Kidney (tissue), 14 donors: ENCODE data around the gene FAXC. TPM values are rescaled to one million over a fixed set of nuclear protein-coding genes. Genes with fewer than 3 reads are reported as not detected.
"Not testable (repeated sequence)": the region's sequence is repeated elsewhere in the genome, so short reads cannot be mapped to it uniquely, and the experiment has no call there.

ENCODE experiments used
- DNase-seq, 5 donors: peaks; one replicate each; pipeline ENCODE4 v3.0.0-alpha.2; 2013 to 2020
- FAIRE-seq: peaks from 2 replicates; lab custom pipeline; 2012; peaks lifted over from hg19 to GRCh38; lab: Jason Lieb, UNC
- H3K27ac ChIP-seq, 2 donors: one replicate each; pipeline ENCODE4 v1.7.0; 2013; ENCODE audit warnings: low read depth in 2 of 2, low read length in 2 of 2, inconsistent platforms in 1 of 2
- H3K27me3 ChIP-seq: one replicate; pipeline ENCODE4 v1.7.1; 2013; ENCODE audit warnings: low read length, inconsistent platforms; ENCODE audit not compliant: control insufficient read depth, insufficient read depth
- H3K36me3 ChIP-seq, 3 donors: one replicate each; pipeline versions ENCODE4 v1.7.0 to v1.7.1; 2013; ENCODE audit warnings: low read length in 3 of 3, control low read depth in 1 of 3, inconsistent platforms in 1 of 3; ENCODE audit not compliant: insufficient read depth in 3 of 3, control insufficient read depth in 2 of 3
- H3K4me1 ChIP-seq, 3 donors: one replicate each; pipeline versions ENCODE4 v1.7.0 to v1.7.1; 2013; ENCODE audit warnings: low read length in 3 of 3, inconsistent platforms in 1 of 3, low read depth in 1 of 3; ENCODE audit not compliant: control insufficient read depth in 2 of 3, insufficient read depth in 2 of 3
- H3K4me3 ChIP-seq, 3 donors: one replicate each; pipeline versions ENCODE4 v1.7.0 to v1.8.1; 2013; ENCODE audit warnings: low read length in 3 of 3, control low read depth in 1 of 3, inconsistent platforms in 1 of 3
- H3K9ac ChIP-seq, 3 donors: one replicate each; pipeline versions ENCODE4 v1.7.0 to v1.7.1; 2013; ENCODE audit warnings: low read length in 3 of 3, control low read depth in 1 of 3, inconsistent platforms in 1 of 3
- H3K9me3 ChIP-seq, 3 donors: one replicate each; pipeline versions ENCODE4 v1.7.0 to v1.7.1; 2013; ENCODE audit warnings: low read length in 3 of 3, control low read depth in 1 of 3, inconsistent platforms in 1 of 3; ENCODE audit not compliant: control insufficient read depth in 2 of 3, insufficient read depth in 1 of 3
- intact Hi-C: fragments of 100-400 bp; cut with DNase I; formaldehyde crosslinking; loops from one replicate; pipeline ENCODE4 v1.11.1; 2022
- polyA plus RNA-seq: library from polyadenylated mRNA; stranded (reverse); fragments of 350-450 nt; fragmentation: Illumina TruSeq; extraction: RNeasy Lipid Tissue Mini Kit (QIAGEN cat#74804); gene quantifications from one replicate; pipeline ENCODE4 v1.2.3, GENCODE V29; 2014; ENCODE audit warnings: low read depth, low replicate concordance; ENCODE audit not compliant: insufficient read depth
- total RNA-seq: library from RNA; stranded (reverse); fragmentation: NEBNext Ultra II Directional; extraction: Animal tissue kit (Norgen Biotek cat#: 25700); gene quantifications from one replicate; pipeline ENCODE4 v1.2.1, GENCODE V29; 2021
- TF ChIP-seq, protein P1 (sequence below): IDR thresholded peaks from 3 replicates; pipeline ENCODE4 v1.5.1; 2012; ENCODE audit warnings: mild to moderate bottlenecking, moderate library complexity, borderline replicate concordance; ENCODE audit not compliant: insufficient read depth; ENCODE audit errors: extremely low read depth
- donor health status: control.
- donor health status: control.
- donor health status: control.
- donor health status: control.
- donor health status: control.
- donor health status: DM: yes; HTN: yes; CAD: no.
- donor health status: Normal renal cell carcinoma (clear cell type).

Gene FAXC
- total and polyA plus RNA-seq, 2 donors from 2014 or later, result 1.4 to 3.3 TPM

GRCh38 chr6:99269207-99269606 lies 80.3 kb downstream of the FAXC start:
- no peak for FAIRE-seq
- intact Hi-C loops, result no loop called here
- Histone ChIP-seq H3K27me3 (no peaks in the 10 kb centered on the region), H3K9me3 (no peaks in the 10 kb centered on the region), H3K27ac (no peak overlapping the region), H3K4me3 (no peak overlapping the region), H3K36me3 (no peaks in the 10 kb centered on the region), H3K9ac (no peak overlapping the region), H3K4me1 (no peaks in the 10 kb centered on the region)
- TF ChIP-seq, protein P1, sequence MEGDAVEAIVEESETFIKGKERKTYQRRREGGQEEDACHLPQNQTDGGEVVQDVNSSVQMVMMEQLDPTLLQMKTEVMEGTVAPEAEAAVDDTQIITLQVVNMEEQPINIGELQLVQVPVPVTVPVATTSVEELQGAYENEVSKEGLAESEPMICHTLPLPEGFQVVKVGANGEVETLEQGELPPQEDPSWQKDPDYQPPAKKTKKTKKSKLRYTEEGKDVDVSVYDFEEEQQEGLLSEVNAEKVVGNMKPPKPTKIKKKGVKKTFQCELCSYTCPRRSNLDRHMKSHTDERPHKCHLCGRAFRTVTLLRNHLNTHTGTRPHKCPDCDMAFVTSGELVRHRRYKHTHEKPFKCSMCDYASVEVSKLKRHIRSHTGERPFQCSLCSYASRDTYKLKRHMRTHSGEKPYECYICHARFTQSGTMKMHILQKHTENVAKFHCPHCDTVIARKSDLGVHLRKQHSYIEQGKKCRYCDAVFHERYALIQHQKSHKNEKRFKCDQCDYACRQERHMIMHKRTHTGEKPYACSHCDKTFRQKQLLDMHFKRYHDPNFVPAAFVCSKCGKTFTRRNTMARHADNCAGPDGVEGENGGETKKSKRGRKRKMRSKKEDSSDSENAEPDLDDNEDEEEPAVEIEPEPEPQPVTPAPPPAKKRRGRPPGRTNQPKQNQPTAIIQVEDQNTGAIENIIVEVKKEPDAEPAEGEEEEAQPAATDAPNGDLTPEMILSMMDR, result no peak
- DNase-seq, result no peak

DNA sequence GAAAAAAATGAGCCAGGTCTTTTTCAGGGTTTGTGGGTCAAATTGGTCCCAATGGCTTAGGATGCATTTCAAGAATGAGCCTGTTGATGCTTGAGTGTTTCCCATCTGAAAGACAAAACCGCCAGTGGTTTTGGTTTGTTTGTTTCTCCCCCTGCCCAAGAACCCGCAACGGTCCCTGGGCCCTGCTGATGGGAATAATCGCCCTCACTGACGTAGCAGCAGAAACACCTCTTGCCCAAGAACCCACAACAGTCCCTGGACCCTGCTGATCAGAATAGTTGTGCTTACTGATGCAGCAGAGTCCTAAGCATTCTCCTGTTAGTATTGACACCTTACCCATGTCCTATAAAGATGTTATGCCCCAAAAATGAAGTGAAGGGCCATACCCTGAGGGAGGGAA lies 82.5 kb downstream of the FAXC start:
- FAIRE-seq, H3K4me1 ChIP-seq, H3K27me3 ChIP-seq, DNase-seq, H3K27ac ChIP-seq, intact Hi-C loops, H3K9ac ChIP-seq, H3K4me3 ChIP-seq, H3K36me3 ChIP-seq, H3K9me3 ChIP-seq: not testable (repeated sequence)

GRCh38 chr6:99265447-99265846 lies 84.0 kb downstream of the FAXC start:
- H3K9me3 ChIP-seq, H3K9ac ChIP-seq, H3K27me3 ChIP-seq, H3K36me3 ChIP-seq, H3K4me3 ChIP-seq, H3K27ac ChIP-seq, intact Hi-C loops, FAIRE-seq, DNase-seq, H3K4me1 ChIP-seq: not testable (repeated sequence)

DNA sequence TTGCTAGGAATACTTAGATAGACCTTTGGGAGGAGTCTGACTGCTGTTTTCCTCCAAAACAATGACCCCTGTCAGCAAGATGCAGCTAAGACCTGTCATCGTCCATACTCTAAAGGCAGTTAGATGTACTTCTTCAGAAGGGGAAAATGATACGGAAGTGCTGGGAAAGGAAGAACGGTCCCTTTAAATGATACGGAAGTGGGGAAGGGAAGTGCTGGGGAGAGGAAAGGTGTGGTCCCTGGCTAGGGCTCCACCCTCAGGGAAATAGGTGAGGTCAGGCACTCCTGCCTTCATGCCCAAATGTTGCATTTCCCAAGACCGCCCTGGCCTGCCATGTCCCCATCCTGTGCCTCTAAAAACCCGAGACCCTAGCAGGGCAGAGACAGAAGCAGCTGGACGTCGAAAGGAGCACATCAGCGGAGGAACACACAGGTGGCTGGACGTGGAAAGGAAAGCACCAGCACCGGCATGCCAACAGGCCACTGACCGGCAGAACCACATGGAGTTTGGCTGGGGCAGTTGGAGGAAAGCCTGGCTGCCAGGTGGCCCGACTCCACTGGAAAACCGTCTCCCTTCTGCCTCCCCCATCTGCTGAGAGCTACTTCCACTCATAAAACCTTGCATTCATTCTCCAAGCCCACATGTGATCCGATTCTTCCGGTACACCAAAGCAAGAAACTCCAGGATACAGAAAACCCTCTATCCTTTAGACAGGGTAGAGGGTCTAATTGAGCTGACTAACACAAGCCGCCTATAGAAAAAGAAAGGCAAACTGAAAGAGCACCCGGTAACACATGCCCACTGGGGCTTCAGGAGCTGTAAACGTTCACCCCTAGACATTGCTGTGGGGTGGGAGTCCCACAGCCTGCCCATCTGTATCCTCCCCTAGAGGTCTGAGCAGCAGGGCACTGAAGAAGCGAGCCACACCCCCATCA lies 94.6 kb downstream of the FAXC start:
- Histone ChIP-seq H3K27ac (no peak overlapping the region), H3K4me3 (no peak overlapping the region), H3K9me3 (no peaks in the 10 kb centered on the region), H3K36me3 (no peaks in the 10 kb centered on the region), H3K4me1 (no peaks in the 10 kb centered on the region), H3K9ac (no peak overlapping the region), H3K27me3 (no peaks in the 10 kb centered on the region)
- DNase-seq, result no peak
- FAIRE-seq, result no peak
- intact Hi-C loops, result no loop called here
- TF ChIP-seq, protein P1, result no peak
